ENCODE results near the gene NKD1. TPM values are rescaled to one million over a fixed set of nuclear protein-coding genes. Genes with fewer than 3 reads are reported as not detected.
"Not testable (repeated sequence)": the region's sequence is repeated elsewhere in the genome, so short reads cannot be mapped to it uniquely, and the experiment has no call there.

NKD1 gene
- total RNA-seq, 1 donor from 2014 or later: 0.96 TPM

DNA sequence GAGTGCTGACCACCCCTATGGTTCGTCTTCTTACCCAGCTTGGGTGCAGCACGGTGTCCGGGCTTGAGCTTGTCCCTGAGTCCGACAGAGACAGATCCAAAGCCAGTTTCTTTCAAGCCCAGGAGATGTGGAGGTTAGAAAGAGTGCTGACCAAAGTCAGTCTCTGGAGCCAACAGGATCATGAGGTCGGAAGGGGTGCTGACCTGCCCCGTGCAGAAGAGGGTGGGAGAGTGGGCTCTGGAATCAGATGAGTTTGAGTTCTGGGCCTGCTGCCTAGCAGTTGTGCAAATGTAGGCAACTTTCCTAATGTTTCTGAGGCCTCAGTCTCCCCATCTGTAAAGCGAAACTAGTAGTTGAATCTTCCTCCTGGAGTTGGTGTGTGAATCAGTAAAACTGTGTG is 24.5 kb downstream of the NKD1 start:
- intact Hi-C loops (cut with micrococcal nuclease): no loop called here
- no peaks in the 10 kb centered on the region for H3K4me1 Mint-ChIP-seq (ENCODE audit: low read depth)
- H3K27ac Mint-ChIP-seq: no peak overlapping the region
- H3K27me3 Mint-ChIP-seq (ENCODE audit: low read depth): no peaks in the 10 kb centered on the region
- no peaks in the 10 kb centered on the region for H3K36me3 Mint-ChIP-seq (ENCODE audit: low read depth)
- no peaks in the 10 kb centered on the region for H3K9me3 Mint-ChIP-seq
- no peak overlapping the region for H3K4me3 Mint-ChIP-seq (ENCODE audit: low read depth)
- no peak for DNase-seq (ENCODE audit: low spot score)

DNA sequence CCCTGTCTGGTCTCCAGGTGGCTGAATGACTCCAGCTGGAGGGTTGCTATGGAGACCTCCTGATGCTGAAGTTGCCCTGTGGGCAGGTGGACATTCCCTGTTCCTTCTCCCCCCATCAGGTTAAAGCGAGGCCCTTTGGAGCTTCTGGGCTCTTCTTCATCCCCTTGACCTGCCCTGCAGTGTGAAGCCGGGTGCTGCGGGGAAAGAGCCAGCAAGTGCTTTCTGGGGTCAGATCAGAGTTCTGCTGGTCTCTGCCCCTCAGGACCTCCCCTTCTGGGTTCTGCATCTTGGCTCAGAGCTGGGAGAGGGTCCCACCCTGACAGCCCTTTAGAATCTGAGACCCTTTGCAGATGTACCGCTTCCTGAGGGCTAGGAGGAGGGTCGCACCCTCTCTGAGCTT is 25.1 kb downstream of the NKD1 start:
- Mint-ChIP-seq H3K9me3 (no peaks in the 10 kb centered on the region), H3K27ac (no peak overlapping the region), H3K4me3 (ENCODE audit: low read depth) (no peak overlapping the region), H3K36me3 (ENCODE audit: low read depth) (no peaks in the 10 kb centered on the region), H3K4me1 (ENCODE audit: low read depth) (no peaks in the 10 kb centered on the region), H3K27me3 (ENCODE audit: low read depth) (no peaks in the 10 kb centered on the region)
- DNase-seq (ENCODE audit: low spot score): no peak
- intact Hi-C loops (cut with micrococcal nuclease): no loop called here

DNA sequence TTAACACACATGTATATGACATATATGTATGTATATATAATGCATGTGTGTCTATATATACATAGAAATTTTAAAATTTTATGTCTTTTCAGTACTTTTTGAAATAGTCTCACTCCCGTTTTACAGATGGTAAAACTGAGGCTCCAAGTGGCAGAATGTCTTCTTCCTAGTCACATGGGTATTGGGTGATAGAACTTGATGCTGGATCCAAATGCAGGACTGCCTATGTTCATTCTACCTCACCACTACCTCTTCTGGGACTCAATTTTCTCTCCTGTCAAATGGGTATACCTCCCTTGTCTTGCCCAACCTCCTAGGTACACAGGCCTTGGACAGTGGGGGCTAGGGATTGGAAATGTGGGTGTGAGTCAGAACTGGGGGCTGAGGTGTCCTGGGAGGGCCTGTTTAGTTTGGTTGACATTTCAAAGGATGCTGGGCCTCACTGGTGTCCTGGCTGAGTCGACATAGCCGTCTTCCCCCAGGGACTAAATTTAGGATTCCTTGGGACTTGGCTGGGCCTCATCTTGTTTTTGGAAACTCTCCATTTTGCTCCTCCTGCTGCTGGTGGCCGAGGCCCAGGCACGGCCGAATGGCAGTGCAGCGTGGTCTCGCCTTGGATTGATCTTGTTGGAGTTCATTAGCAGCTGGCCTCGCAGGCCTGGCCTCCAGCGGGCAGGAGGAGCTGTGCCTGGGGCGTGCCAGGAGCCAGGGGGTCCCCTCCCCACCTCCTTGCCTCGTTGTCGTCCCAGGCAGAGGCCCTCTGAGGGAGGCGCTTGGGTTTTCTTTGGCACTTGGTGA is 25.9 kb downstream of the NKD1 start:
- DNase-seq (ENCODE audit: low spot score): no peak
- intact Hi-C loops (cut with micrococcal nuclease): no loop called here
- H3K4me1 Mint-ChIP-seq (ENCODE audit: low read depth): no peaks in the 10 kb centered on the region
- H3K4me3 Mint-ChIP-seq (ENCODE audit: low read depth): no peak overlapping the region
- no peaks in the 10 kb centered on the region for H3K9me3 Mint-ChIP-seq
- H3K27me3 Mint-ChIP-seq (ENCODE audit: low read depth): no peaks in the 10 kb centered on the region
- H3K27ac Mint-ChIP-seq: no peak overlapping the region
- no peaks in the 10 kb centered on the region for H3K36me3 Mint-ChIP-seq (ENCODE audit: low read depth)

DNA sequence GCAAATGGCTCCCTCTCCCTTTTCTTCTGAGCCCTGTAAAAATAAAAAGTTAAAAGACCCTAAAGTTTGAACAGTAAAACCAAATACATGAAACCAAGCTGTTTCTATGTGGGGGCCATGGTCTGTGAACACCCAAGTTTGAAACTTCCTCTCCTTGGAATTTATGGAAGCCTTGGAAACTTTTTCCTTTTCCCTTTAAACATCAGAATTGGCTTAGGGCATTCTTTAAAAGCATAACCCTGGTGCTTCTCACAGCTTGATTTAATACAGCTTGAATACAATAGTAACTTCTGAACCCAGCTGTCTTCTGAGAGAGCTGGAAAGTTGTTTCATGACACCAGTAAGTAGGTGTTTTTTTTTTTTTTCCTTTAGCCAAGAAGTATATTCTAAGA is 26.5 kb downstream of the NKD1 start:
- Mint-ChIP-seq H3K9me3 (no peaks in the 10 kb centered on the region), H3K4me3 (ENCODE audit: low read depth) (no peak overlapping the region), H3K27ac (no peak overlapping the region), H3K27me3 (ENCODE audit: low read depth) (no peaks in the 10 kb centered on the region), H3K36me3 (ENCODE audit: low read depth) (no peaks in the 10 kb centered on the region), H3K4me1 (ENCODE audit: low read depth) (no peaks in the 10 kb centered on the region)
- no peak for DNase-seq (ENCODE audit: low spot score)
- intact Hi-C loops (cut with micrococcal nuclease): no loop called here

DNA sequence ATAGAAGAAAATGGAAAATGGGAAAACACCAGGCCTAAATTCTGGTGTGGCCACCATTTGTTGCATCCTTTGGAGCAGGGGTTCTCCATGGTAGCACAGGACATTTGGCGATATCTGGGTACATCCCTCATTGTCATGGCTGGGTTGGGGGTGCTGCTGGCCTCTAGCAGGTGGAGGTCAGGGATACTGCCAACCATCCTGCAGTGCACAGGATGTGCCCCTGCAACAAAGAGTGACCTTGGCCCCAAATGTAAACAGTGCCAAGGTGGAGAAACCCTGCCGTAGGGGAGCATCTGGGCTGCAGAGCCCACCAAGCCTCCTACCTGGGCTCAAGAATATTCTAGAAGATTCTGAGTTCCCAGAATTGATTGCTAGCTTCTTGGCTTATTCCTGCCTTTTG is 27.5 kb downstream of the NKD1 start:
- Mint-ChIP-seq H3K27me3 (ENCODE audit: low read depth) (no peaks in the 10 kb centered on the region), H3K9me3 (no peaks in the 10 kb centered on the region), H3K36me3 (ENCODE audit: low read depth) (no peaks in the 10 kb centered on the region), H3K27ac (no peak overlapping the region), H3K4me1 (ENCODE audit: low read depth) (no peaks in the 10 kb centered on the region), H3K4me3 (ENCODE audit: low read depth) (no peak overlapping the region)
- intact Hi-C loops (cut with micrococcal nuclease): no loop called here
- no peak for DNase-seq (ENCODE audit: low spot score)

DNA sequence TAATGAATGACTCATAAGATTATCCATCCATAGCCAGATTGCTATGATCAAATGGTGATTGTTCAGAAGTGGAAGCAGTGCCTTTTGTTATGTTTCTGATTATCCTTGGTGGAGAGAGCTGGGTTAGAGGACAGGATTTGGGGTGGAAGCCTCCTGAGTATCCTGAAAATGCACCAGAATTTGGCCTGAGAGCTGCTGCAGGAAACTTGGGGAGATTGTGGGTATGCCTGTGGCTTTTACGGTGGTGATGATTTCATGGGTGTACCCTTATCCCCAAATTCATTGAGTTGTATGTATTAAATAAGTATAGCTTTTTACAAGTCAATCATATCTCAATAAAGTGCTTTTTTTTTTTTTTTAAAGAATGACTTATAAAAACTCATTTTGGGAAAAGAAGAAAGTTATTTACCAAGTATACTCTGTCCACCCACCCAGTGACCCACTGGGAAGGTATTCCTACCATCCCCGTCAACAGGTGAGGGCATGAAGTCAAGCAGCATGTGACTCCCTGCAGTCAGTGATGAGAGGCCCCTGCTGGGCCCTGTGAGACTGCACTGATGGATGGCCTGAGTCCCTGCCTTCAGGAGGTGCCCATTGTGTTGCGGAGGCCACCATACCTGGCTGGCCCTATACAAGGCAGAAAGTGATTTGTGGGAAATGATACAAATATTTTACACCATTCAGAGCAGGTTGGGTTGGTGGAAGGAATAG is 28.4 kb downstream of the NKD1 start:
- Mint-ChIP-seq H3K9me3 (no peaks in the 10 kb centered on the region), H3K27me3 (ENCODE audit: low read depth) (no peaks in the 10 kb centered on the region), H3K4me1 (ENCODE audit: low read depth) (no peaks in the 10 kb centered on the region), H3K36me3 (ENCODE audit: low read depth) (no peaks in the 10 kb centered on the region), H3K27ac (no peak overlapping the region), H3K4me3 (ENCODE audit: low read depth) (no peak overlapping the region)
- DNase-seq (ENCODE audit: low spot score): no peak
- intact Hi-C loops (cut with micrococcal nuclease): no loop called here

DNA sequence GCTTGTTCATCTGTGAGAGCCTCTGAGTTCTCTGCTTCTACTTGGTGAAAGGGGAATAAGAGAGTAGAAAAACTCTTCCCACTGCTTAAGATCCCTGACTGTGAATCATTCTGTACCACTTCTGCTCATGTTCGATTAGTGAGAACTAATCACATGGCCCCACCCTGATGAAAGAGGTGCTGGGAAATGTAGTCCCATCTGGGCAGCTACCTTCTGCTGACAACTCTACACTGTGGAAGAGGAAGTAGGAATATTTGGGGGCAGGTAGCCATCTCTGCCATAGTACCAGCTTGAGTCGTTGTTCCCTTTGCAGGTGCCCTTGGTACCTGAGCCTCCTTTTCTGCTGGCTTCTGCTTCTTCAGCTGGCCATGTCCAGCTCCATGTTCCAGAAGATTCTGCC is 29.9 kb downstream of the NKD1 start:
- Mint-ChIP-seq H3K9me3 (no peaks in the 10 kb centered on the region), H3K27me3 (ENCODE audit: low read depth) (no peaks in the 10 kb centered on the region), H3K4me1 (ENCODE audit: low read depth) (no peaks in the 10 kb centered on the region), H3K36me3 (ENCODE audit: low read depth) (no peaks in the 10 kb centered on the region), H3K27ac (no peak overlapping the region), H3K4me3 (ENCODE audit: low read depth) (no peak overlapping the region)
- intact Hi-C loops (cut with micrococcal nuclease): no loop called here
- DNase-seq (ENCODE audit: low spot score): no peak

DNA sequence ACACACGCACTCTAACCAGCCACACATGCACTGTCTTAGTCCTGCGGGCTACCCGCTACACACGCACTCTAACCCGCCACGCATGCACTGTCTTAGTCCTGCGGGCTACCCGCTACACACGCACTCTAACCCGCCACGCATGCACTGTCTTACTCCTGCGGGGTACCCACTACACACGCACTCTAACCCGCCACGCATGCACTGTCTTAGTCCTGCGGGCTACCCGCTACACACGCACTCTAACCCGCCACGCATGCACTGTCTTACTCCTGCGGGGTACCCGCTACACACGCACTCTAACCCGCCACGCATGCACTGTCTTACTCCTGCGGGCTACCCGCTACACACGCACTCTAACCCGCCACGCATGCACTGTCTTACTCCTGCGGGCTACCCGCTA is 31.2 kb downstream of the NKD1 start:
- H3K4me1 Mint-ChIP-seq (ENCODE audit: low read depth); DNase-seq (ENCODE audit: low spot score); H3K27me3 Mint-ChIP-seq (ENCODE audit: low read depth); H3K4me3 Mint-ChIP-seq (ENCODE audit: low read depth); H3K36me3 Mint-ChIP-seq (ENCODE audit: low read depth); H3K27ac Mint-ChIP-seq; H3K9me3 Mint-ChIP-seq; intact Hi-C loops (cut with micrococcal nuclease): not testable (repeated sequence)

DNA sequence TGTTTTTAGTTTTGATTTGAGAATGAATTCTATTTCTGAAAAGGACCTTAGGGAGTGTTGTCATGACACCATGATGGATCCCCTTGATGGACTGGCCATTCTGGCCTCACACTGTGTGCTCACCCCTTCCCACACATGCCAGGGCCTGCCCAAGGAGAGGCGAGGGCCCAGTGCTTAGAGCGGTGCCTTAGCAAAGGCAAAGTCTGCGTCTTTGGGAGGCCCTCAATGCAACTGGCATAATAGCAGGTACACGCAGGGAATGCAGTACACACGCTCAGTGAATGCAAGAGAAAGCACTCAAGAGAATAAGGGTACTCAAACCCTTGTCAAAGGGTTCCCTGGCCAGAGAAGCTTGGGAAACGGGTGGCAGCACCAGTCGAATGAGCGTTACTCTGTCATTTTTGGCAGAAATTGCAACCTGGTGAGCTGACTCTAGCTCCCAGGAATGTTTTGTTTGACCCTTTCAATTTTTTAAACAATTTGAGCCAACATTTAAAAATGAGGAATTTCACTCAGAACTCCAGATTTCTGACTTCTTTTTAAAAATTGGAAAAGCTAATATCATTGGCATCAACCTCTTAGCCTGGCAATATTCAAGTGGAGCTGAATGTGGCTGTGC is 32.1 kb downstream of the NKD1 start:
- H3K4me1 Mint-ChIP-seq (ENCODE audit: low read depth): peaks cover 16% of the 10 kb centered on the region
- H3K4me3 Mint-ChIP-seq (ENCODE audit: low read depth): no peak overlapping the region
- no peaks in the 10 kb centered on the region for H3K36me3 Mint-ChIP-seq (ENCODE audit: low read depth)
- H3K27me3 Mint-ChIP-seq (ENCODE audit: low read depth): no peaks in the 10 kb centered on the region
- H3K27ac Mint-ChIP-seq: no peak overlapping the region
- H3K9me3 Mint-ChIP-seq: no peaks in the 10 kb centered on the region
- no peak for DNase-seq (ENCODE audit: low spot score)
- intact Hi-C loops (cut with micrococcal nuclease): no loop called here

DNA sequence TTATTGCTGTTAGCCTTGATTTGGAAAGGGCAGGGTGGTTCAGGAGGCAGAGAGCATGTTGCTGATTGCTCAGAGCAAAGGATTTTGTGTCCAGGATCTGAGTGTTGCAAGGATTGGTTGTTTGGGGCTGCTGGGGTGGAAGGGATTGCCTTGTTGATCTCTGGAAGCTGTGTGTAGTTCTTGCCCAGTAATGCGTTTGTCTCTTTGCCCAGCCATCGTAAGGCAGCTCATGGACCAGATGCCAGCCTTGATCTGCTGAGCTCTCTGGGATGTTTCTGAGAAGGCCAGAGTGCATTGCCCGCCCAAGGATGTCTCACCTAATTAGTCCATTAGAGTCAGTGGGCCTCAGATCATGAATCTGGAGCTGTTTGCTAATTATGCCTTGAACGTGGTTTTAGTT is 33.6 kb downstream of the NKD1 start:
- intact Hi-C loops (cut with micrococcal nuclease): no loop called here
- H3K9me3 Mint-ChIP-seq: no peaks in the 10 kb centered on the region
- H3K4me1 Mint-ChIP-seq (ENCODE audit: low read depth): peaks cover 16% of the 10 kb centered on the region
- no peak overlapping the region for H3K27ac Mint-ChIP-seq
- no peak for DNase-seq (ENCODE audit: low spot score)
- no peaks in the 10 kb centered on the region for H3K27me3 Mint-ChIP-seq (ENCODE audit: low read depth)
- no peak overlapping the region for H3K4me3 Mint-ChIP-seq (ENCODE audit: low read depth)
- no peaks in the 10 kb centered on the region for H3K36me3 Mint-ChIP-seq (ENCODE audit: low read depth)

DNA sequence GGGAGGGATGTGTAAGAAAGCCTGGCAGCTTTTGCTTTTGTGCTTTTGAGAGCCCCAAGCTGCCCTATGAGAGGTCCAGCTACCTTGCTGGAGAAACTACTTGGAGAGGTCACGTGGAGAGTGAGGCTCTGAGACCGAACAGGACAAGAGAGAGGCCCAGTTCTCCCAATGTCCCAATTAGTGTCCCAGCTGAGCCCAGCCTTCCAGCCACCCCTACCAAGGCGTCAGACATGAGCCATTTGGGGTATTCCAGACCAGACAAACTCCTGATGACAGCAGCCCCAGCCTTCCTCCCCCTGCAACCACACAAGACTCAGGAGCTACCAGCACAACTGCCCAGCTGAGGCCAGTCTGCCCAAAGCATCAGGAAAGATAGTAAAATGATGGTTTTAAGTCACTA is 35.0 kb downstream of the NKD1 start:
- Mint-ChIP-seq H3K4me1 (ENCODE audit: low read depth) (peaks cover 16% of the 10 kb centered on the region), H3K36me3 (ENCODE audit: low read depth) (no peaks in the 10 kb centered on the region), H3K27me3 (ENCODE audit: low read depth) (no peaks in the 10 kb centered on the region), H3K27ac (no peak overlapping the region), H3K9me3 (no peaks in the 10 kb centered on the region), H3K4me3 (ENCODE audit: low read depth) (no peak overlapping the region)
- intact Hi-C loops (cut with micrococcal nuclease): no loop called here
- no peak for DNase-seq (ENCODE audit: low spot score)

DNA sequence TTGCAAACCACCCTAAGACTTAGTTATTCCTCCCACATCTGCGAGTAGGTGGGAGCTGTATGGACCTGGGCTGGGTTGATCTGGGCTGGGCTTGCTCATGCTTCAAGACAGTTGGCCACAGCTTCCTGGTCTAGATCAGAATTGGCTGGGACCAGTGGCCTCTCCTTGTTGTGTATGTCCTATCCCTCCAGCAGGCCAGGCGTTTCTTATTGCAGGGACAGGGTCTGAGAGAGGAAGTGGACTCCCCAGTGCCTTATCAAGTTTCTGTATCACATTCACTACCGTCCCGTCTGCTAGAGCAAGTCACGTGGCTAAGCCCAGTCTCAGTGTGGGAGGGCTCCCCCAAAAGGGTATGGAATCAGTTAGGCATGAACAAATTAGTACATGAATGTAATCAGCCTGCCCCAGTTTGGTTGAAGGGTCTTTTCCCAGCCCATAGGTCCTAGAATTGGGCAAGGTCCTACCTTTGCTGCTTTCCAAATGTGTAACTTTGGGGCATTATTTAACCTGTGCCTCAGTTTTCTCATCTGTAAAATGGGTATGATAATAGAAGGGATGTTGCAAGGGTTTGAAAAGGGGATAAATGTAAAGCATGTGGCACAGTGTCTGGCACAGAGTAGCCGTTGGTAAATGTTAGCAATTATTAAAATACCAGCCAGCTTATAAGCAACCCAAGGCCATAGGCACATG is 36.0 kb downstream of the NKD1 start:
- no peak for DNase-seq (ENCODE audit: low spot score)
- Mint-ChIP-seq H3K27ac (no peak overlapping the region), H3K36me3 (ENCODE audit: low read depth) (peaks cover 4% of the 10 kb centered on the region), H3K27me3 (ENCODE audit: low read depth) (no peaks in the 10 kb centered on the region), H3K4me3 (ENCODE audit: low read depth) (no peak overlapping the region), H3K9me3 (peaks cover 4% of the 10 kb centered on the region), H3K4me1 (ENCODE audit: low read depth) (peaks cover 21% of the 10 kb centered on the region)
- intact Hi-C loops (cut with micrococcal nuclease): no loop called here

DNA sequence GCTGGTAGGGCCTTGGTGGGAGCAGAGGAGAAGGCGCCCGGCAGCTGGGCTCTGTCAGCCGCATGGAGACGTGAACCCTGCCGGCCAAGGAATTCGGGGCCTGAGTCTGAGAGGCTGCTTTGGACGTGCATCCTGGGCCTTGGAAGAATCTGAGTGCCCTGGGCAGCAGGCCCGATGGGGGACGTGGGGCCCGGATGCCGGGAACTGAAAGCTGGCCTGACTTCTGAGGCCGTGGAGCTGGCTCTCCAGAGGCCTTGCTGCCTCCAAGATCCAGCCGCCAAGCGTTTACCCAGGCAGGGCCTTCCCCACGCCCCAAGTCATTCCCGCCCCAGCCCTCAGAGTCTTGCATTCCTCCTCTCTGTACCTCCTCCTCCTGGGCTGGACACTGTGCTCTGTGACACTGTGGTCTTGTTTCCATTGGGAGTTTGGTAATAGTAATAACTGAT is 37.2 kb downstream of the NKD1 start:
- DNase-seq (ENCODE audit: low spot score): no peak
- intact Hi-C loops (cut with micrococcal nuclease): loop anchor here (5.0 kb wide), 1 partner anchor 162 kb away; no protein-coding TSS in a partner anchor
- Mint-ChIP-seq H3K27ac (no peak overlapping the region), H3K4me1 (ENCODE audit: low read depth) (peaks cover 31% of the 10 kb centered on the region), H3K27me3 (ENCODE audit: low read depth) (no peaks in the 10 kb centered on the region), H3K9me3 (peaks cover 4% of the 10 kb centered on the region), H3K36me3 (ENCODE audit: low read depth) (peaks cover 4% of the 10 kb centered on the region), H3K4me3 (ENCODE audit: low read depth) (no peak overlapping the region)
